CD4-positive, alpha-beta T cell treated with Interleukin-21 for 1 hour (primary cell): Measurements from ENCODE around the gene C1GALT1.
"Not testable (repeated sequence)": the region's sequence is repeated elsewhere in the genome, so short reads cannot be mapped to it uniquely, and the experiment has no call there.

Experiments used
- DNase-seq: peaks from one replicate; pipeline ENCODE4 v3.0.0-alpha.2; 2020

C1GALT1 gene

DNA sequence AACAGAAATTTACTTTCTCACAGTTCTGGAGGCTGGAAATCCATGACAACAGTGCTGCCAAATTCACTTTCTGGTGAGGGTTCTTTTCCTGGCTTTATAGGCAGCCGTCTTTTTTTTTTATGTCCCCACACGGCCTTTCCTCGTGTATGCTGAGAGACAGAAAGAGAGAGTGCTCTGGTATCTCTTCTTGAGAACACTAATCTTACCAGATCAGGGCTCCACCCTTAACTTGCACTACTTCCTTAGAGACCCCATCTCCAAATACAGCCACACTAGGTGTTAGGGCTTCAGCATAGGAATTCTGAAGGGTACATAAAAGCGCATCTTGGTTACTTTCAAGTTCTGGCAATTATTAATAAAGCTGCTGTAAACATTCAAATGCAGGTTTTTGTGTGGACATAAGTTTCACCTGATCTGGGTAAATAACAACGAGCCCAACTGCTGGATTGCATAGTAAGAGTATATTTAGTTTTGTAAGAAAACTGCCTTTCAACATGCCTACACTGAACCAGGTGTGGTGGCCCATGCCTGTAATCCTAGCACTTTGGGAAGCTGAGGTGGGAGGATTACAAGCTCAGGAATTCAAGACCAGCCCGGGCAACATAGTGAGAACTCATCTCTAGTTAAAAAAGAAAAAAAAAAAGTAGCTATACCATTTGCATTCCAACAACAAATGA, 8.2 kb upstream of the C1GALT1 start:
- no peak for DNase-seq

DNA sequence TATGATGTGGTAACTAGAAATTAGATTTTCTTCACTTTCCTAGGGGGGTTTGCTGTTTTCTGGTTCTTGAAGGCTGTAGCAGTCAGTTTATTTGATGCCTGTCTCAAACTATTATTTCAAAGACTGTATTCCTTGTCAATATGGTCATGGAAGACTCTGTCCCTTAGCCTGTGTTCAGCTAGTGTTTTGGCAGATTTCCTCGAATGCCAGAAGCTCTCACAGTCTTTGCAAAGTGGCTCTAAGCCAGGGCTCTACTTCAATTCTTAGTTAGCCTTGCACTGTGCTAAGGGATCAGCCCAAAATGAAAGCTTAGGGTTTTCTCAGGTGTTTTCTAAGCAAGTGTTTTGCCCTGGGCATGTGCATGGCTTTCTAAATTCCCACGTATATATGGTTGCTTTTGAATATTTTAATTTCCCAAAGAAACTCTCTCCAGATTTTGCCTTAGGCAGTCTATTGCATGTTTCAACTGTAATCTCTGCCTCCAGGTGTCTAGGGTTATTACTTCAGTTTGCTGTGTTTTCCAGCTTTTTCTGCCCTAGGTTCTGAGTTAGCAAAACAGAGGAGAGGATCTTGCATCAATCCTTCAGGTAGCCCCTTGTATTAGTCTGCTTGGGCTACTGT, 7.2 kb upstream of the C1GALT1 start:
- no peak for DNase-seq

DNA sequence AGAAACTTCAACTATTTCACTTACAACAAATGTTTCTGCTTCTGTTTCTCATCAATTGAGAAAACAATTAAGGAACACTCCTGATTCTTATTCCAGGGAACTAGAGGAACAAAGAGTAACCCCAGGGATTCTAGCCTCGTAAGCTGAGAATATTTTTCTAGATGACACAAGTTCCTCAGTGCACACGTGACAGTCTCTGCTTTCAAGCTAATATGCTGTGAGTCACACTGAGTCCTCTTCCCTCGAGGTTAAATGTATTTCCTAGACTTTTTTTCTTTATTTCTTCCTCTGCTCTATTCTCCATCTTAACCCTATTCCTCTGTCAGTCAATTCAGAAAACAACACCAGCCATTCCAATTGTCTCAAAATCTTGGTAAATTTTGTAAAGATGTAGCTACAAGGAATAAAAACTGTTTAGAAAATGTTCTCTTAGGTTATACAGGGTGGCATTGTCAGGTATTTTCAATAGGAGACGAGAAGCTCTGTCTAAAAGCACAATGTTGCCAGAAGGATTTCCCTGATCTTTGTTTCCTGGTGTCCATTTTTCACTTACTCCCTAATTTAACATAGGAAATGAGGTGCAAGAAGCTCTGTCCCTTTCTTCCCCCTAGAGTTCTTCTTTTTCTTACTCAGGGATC, 5.8 kb upstream of the C1GALT1 start:
- no peak for DNase-seq

DNA sequence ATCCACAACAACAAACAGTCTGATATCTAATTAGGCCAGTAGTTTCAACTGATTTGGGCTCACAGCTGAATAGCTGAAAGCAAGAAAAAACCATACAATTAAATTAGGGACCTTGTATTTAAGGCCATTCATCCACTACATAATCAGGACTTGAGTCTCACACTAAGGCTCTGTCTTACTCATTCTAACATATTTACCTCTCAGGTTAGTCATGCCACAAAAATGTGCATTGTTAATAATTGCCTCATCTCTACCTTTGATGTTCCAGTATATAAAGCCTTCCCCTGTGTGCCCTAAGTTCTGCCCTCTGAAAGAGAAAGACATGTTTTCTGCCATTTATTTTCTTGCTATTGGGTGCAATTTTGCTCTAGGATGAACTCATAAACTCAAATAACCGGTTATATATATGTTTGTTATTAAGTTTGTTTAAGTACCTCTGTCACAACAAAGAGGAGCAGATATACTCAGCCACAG, 5.3 kb upstream of the C1GALT1 start:
- no peak for DNase-seq

DNA sequence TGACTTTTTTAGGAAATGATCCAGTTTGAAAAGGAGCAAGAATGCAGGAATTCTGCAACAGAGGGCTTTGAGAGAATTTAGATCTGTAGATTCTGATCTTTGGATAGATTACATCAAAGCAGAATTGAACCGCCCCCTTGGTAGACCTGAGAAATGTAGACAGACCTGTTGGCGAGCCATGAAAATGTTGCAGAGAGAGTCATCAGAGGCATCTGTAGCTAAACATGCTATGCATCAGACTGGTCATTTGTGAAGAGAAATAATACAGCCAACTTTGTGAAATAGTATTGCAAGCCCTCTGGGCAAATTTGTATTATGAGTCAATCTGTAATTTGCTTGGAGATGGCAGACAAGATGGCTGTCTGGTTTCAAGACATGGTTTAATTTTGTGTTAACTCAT, 4.3 kb upstream of the C1GALT1 start:
- DNase-seq: no peak

DNA sequence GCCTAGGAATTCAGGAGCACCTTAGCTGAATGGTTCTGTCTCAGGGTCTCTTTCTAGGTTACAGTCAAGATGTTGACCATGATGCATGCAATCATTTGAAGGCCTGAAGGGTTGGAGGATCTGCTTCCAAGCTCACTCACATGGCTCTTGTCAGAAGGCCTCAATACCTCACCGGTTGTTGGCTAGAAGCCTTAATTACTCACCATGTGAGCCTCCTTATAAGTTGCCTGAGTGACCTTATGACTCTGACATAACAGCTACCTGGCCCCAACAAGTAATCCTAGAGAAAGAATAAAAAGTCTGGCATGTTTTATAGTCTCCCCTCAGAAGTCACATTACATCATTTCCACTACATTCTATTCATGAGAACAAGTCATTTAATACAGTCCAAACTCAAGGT, 3.4 kb upstream of the C1GALT1 start:
- DNase-seq: no peak

DNA sequence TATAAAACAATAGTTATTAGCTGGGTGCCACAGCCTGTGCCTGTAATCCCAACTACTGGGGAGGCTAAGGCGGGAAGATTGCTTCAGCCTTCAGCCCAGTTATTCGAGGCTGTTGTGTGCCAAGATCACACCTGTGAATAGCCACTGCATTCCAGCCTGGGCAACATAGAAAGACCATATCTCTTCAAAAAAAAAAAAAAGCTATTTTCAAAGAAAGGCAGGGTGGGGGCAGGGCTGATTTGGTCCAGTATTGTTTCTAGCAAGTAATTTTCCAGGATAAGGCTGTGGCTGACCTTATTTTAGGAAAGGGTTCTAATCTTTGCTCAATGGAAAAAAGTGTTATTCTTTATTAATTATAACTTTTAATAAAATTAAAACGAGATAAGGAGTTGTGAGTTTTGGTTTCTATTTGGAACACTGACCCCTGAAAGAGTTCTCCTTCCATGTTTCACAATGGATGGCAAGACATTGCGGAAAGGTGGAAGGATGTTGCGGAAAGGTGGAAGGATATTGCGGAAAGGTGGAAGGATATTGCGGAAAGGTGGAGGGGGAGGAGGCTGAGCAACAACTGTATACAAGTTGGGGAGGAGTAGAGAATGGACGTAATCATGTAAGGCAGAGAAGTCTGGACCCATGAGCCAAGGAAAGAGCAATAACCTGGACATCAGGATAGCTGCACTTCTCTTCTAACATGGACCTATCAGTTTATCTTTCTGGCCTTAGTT, 1.5 kb upstream of the C1GALT1 start:
- no peak for DNase-seq

DNA sequence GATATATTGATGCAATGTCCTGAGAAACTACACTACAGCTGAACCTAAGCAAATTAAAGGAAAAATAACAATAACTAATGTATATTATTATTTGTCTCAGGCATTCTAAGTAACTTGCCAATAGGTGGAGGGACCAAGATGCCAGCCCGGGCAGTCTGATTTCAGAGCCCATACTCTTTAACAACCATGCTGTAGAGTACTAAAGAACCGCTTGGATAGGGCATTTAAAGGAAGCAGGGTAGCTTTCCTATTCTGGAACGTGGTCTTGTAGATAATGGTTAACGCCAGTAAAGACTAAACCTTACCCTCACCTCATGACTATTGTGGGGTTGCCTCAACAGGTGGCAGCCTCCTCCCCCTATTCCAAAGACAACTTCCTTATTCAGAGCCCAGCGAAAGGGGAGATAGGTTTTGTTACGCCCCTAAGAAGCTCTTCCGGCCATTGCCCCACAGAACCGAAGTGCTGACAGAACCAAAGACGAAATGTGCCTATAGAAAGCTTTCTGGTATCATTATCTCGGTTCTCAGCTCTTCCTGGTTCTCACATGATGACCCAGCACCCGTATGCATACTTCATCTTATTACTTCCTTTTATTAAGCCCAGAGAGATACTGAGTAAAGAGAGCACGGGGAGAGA, 707 bp upstream of the C1GALT1 start:
- peak; percentile 78 for DNase-seq

DNA sequence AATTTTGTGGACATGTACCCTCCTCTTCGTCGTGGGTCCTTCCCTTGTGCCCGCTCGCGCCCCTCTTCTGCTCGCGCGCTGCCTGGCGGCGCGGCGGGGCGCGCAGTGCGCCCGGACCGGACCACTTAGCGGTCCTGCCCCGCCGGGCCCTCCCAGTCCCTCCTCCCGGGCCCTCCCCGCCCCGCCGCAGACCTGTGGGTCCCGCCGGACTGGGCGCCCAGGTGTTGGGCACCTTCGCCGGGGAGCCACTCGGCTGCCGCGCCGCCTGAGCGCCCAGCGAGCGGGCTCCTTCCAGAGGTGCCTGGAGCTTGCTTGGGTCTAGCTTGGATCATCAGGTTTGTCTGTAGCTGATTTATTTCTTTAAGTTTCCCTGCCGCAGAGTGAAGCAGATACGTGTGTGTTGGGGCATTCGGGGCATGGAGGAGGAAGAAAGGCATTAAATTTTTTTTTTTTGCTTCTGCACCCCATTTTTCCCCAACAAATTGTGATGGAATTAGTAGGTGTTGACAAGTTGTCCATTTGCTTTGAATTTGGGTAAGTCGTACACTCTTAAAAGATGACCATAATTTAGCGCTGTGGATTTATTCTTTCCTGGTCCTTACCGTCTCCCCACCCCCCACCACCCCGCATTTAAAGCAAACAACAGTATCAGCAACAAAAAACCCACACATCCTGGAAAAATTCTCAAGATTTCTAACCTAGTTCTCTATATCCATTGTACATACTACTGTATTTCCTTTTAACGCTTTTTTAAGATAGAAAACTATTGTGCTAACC, 905 bp downstream of the C1GALT1 start:
- DNase-seq: peak; percentile 55

DNA sequence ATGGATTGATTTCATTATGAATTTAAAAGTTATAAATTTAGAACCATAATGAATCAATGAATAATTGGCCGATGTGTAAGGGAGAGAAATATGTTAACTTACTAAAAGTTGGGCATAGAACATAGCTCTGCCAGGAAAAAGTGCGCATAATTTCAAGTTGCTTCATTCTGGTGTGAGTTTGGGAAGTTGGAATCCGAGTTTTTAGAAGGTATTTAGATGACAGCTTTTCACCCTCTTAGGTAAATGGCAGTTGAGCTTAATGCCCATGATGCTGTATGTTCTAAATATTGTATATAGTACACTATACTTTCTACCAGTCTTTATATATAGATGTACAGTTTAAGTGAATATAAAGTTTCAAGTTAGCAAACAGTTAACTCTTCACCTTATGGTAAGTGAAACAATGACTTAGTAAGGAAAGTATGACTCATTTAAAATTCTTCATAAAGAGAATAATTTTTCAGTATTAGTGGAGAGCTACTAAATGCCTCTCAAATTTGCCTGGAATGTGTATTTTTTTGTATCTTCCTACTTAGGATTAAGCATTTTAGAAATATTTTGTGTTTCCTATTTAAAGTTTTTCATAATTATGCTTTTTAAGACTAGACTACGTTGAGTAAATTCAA, 1.6 kb downstream of the C1GALT1 start:
- DNase-seq: no peak

DNA sequence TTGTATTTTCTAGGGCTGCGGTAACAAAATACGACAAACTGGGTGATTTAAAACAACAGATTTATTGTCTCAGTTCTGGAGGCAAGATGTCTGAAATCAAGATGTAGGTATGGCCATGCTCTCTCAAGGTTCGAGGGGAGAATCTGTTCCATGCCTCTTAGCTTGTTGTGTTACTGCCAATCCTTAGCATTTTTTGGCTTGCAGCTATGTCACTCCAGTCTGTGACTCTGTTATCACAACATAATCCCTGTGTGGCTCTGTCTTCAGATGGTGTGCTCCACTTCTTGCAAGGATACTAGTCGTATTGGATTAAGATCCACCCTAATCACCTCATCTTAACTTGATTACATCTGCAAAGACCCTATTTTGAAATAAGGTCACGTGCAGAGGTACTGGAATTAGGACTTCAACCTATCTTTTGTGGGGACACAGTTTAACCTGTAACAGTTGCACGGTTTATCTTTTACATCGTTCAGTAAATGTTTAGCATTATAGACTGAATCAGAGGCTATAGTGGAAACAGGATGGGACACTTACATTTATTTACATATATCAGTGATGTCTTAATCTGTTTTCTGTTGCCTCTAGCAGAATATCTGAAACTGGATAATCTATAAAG, 3.1 kb downstream of the C1GALT1 start:
- DNase-seq: no peak

DNA sequence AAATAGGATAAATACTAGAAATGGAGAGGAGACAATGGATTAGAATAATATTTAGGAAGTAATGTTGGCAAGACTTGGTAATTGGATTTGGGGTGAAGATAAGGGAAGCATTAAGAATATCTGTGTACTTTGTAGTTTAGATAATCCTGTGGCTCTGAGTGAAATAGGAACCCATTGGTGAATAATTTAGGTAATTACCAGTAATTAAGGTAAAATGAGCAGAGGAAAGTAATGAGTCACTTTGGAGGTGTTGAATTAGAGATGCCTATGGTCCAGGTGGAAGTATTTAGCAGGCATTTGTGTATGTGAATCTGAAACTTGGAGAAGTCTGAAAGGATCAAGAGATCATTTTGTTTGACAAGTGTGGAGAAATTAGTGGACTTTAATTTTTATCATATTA, 5.7 kb downstream of the C1GALT1 start:
- no peak for DNase-seq

DNA sequence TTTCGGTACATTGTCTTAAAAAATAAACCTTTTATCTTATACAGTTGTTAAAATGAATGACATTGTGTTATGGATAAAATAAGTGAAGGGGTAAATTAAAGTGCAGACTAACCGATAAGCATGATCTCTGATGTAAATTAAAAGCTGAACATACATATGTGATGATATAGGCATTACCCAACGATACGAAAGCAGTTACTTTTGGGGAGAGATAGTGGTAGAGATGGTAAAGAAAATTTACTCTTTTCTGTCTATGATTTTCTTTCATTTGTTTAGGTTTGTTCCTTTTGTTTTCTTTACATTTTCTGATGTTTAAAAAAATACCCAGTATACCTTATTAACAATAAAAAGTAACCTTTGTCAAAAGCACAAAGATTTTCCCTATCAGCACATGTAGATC, 6.4 kb downstream of the C1GALT1 start:
- DNase-seq: no peak

DNA sequence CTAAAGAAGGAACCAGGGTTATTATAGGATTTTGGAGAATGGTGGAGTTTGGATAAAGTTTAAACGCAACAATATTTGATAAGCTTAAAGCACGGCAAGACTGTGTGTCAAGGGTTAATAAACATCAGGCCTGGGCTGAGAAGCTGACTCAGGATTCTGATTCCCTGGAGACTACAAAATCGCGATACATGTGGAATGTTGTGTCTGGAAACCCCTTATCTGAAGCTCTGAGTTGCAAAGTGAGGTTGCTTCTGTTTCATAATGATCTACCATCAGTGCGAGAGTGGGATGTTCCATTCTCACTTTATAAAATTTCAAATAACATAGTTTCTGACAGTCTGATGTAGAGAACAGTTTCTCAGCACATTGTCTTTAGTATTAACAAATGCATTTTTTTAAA, 7.8 kb downstream of the C1GALT1 start:
- DNase-seq: no peak

DNA sequence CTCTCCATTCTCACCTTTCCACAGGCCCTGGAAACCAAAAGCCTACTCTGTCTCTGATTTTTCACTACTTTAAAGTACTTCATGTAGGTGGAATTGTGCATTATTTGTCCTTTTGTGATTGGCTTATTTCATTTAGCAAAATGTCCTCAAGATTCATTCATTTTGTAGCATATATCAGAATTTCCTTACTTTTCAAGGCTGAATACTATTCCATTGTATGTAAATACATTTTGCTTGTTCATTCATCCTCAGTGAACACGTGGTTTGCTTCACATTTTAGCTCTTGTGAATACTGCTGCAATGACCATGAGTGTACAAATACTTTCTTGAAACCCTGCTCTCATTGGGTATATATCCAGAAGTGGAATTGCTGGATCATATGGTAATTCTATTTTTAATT, 8.8 kb downstream of the C1GALT1 start:
- DNase-seq: no peak

DNA sequence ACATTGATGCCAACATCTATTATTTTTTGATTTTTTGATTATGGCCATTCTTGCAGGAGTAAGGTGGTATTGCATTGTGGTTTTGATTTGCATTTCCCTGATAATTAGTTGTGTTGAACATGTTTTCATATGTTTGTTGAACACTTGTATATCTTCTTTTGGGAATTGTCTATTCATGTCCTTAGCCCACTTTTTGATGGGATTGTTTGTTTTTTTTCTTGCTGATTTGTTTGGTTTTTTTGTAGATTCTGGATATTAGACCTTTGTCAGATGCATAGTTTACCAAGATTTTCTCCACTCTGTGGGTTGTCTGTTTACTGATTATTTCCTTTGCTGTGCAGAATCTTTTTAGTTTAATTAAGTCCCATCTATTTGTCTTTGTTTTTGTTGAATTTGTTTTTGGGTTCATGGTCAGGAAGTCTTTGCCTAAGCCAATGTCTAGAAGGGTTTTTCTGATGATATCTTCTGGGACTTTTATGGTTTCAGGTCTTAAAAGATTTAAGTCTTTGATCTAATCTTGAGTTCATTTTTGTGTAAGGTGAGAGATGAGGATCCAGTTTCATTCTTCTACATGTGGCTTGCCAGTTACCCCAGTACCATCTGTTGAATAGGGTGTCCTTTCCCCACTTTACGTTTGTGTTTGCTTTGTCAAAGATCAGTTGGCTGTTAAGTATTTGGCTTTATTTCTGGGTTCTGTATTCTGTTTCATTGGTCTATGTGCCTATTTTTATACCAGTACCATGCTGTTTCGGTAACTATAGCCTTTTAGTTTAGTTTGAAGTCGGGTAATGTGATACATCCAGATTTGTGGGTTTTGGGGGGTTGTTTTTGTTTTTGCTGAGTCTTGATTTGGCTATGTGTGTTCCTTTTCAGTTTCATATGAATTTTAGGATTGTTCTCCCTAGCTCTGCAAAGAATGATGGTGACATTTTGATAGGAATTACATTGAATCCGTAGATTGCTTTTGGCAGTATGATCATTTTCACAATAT, 10.7 kb downstream of the C1GALT1 start:
- peak; percentile 41 for DNase-seq

DNA sequence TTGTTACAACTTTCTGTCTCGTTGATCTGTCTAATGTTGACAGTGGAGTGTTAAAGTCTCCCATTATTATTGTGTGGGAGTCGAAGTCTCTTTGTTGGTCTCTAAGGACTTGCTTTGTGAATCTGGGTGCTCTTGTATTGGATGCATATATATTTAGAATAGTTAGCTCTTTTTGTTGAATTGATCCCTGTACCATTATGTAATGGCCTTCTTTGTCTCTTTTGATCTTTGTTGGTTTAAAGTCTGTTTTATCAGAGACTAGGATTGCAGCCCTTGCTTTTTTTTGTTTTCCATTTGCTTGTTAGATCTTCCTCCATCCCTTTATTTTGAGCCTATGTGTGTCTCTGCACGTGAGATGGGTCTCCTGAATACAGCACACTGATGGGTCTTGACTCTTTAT, 17.2 kb downstream of the C1GALT1 start:
- not testable (repeated sequence) for DNase-seq

DNA sequence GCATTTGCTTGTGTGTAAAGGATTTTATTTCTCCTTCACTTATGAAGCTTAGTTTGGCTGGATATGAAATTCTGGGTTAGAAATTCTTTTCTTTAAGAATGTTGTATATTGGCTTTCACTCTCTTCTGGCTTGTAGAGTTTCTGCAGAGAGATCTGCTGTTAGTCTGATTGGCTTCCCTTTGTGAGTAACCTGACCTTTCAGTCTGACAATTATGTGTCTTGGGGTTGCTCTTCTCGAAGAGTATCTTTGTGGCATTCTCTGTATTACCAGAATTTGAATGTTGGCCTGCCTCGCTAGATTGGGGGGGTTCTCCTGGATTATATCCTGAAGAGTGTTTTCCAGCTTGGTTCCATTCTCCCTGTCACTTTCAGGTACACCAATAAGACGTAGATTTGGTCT, 17.9 kb downstream of the C1GALT1 start:
- not testable (repeated sequence) for DNase-seq

DNA sequence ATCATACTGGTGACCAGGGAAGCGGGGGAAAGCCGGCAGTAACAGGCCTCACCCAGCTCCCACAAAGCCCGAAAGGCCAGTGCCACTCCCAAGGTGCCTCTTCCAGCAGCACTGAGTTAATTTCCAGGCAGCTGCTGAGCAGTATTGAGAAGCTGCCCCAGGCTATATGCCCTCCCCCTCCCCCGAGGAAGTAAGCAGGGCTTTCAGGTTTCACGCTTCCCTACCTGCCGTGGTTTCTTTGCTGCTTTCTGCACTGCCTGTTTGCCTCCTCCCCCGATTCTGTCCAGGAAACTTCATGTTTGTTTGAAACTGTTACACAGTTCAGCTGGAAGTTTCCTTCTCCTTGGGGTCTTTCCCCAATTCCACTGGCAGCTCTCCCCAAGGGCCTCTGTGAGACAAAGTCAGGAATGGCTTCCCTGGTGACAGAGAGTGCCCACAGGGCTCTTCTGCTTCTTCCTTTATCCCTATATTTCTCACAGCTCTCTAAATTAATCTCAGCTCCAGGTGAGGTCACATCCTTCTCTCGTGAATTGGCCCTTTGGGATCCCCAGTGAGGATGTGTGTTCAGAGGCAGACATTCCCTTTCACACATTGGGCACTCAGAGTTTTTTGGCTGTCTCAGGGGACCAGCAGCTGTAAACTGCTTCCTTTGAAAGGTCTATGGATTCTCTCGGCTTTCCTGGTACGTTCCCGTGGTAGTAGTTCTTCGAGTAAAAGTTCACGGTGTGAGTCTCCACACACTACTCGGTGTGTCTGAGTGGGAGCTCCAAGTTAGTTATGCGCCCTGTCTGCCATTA, 19.4 kb downstream of the C1GALT1 start:
- DNase-seq: peak; percentile 49
